Astrocyte (in vitro differentiated cells and primary cell): ENCODE results near the gene SLC9A9. TPM values are rescaled to one million over a fixed set of nuclear protein-coding genes. Genes with fewer than 3 reads are reported as not detected.

Experiments used
- DNase-seq: peaks from one replicate; pipeline ENCODE4 v3.0.0-alpha.2; 2010; ENCODE audit warnings: low read depth
- FAIRE-seq: peaks from 2 replicates; lab custom pipeline; 2011; peaks lifted over from hg19 to GRCh38; lab: Jason Lieb, UNC
- H2AFZ ChIP-seq: 2 replicates; pipeline ENCODE4 v1.6.0; 2012; ENCODE audit warnings: low read depth, low read length, inconsistent platforms
- H3K27ac ChIP-seq: 2 replicates; pipeline ENCODE4 v1.5.1; 2011; ENCODE audit warnings: low read depth, low read length, inconsistent platforms
- H3K27me3 ChIP-seq: 2 replicates; pipeline ENCODE4 v1.6.0; 2011; ENCODE audit warnings: low read length, inconsistent platforms; ENCODE audit not compliant: insufficient read depth
- H3K36me3 ChIP-seq: 2 replicates; pipeline ENCODE4 v1.5.1; 2011; ENCODE audit warnings: low read length, inconsistent platforms; ENCODE audit not compliant: insufficient read depth
- H3K4me1 ChIP-seq: 2 replicates; pipeline ENCODE4 v1.5.1; 2011; ENCODE audit warnings: low read length, inconsistent platforms; ENCODE audit not compliant: insufficient read depth
- H3K4me2 ChIP-seq: 2 replicates; pipeline ENCODE4 v1.6.0; 2012; ENCODE audit warnings: low read length, inconsistent platforms
- H3K4me3 ChIP-seq: 2 replicates; pipeline ENCODE4 v1.5.1; 2011; ENCODE audit warnings: low read depth, mild to moderate bottlenecking, low read length, inconsistent platforms; ENCODE audit not compliant: insufficient read depth
- H3K79me2 ChIP-seq: 2 replicates; pipeline ENCODE4 v1.6.0; 2012; ENCODE audit warnings: mild to moderate bottlenecking, low read length, inconsistent platforms; ENCODE audit not compliant: insufficient read depth
- H3K9ac ChIP-seq: 2 replicates; pipeline ENCODE4 v1.6.0; 2012; ENCODE audit warnings: mild to moderate bottlenecking, low read length, inconsistent platforms
- H3K9me3 ChIP-seq: 2 replicates; pipeline ENCODE4 v1.5.1; 2012; ENCODE audit warnings: low read depth, mild to moderate bottlenecking, low read length, inconsistent platforms; ENCODE audit not compliant: insufficient read depth
- H4K20me1 ChIP-seq: 2 replicates; pipeline ENCODE4 v1.6.0; 2012; ENCODE audit warnings: low read length, inconsistent platforms; ENCODE audit not compliant: insufficient read depth
- H3K27ac Mint-ChIP-seq: one replicate; pipeline ENCODE4 v1.8.0; 2021; ENCODE audit warnings: mild to moderate bottlenecking, mixed read lengths; ENCODE audit not compliant: unreplicated experiment
- H3K27me3 Mint-ChIP-seq: one replicate; pipeline ENCODE4 v1.8.0; 2021; ENCODE audit warnings: low read depth, mixed read lengths; ENCODE audit not compliant: unreplicated experiment
- H3K36me3 Mint-ChIP-seq: one replicate; pipeline ENCODE4 v1.8.0; 2021; ENCODE audit warnings: low read depth, mixed read lengths; ENCODE audit not compliant: unreplicated experiment
- H3K4me1 Mint-ChIP-seq: one replicate; pipeline ENCODE4 v1.8.0; 2021; ENCODE audit warnings: low read depth, mixed read lengths; ENCODE audit not compliant: unreplicated experiment
- H3K4me3 Mint-ChIP-seq: one replicate; pipeline ENCODE4 v1.8.0; 2021; ENCODE audit warnings: mild to moderate bottlenecking, moderate library complexity, mixed read lengths; ENCODE audit not compliant: unreplicated experiment
- H3K9me3 Mint-ChIP-seq: one replicate; pipeline ENCODE4 v1.8.0; 2021; ENCODE audit warnings: mild to moderate bottlenecking, mixed read lengths; ENCODE audit not compliant: unreplicated experiment
- CTCF ChIP-seq: IDR thresholded peaks from 2 replicates; pipeline ENCODE4 v1.5.1; 2011; ENCODE audit warnings: low read depth, mild to moderate bottlenecking, inconsistent platforms, low read length, moderate library complexity; ENCODE audit not compliant: insufficient read depth
- EZH2 ChIP-seq: IDR thresholded peaks from 2 replicates; pipeline ENCODE4 v1.6.1; 2012; ENCODE audit warnings: mild to moderate bottlenecking, low read length, inconsistent platforms; ENCODE audit not compliant: insufficient read depth
- total RNA-seq: library from RNA; stranded (reverse); gene quantifications from 2 replicates; pipeline ENCODE4 v1.2.1, GENCODE V29; 2021

Gene SLC9A9
- total RNA-seq, 1 donor from 2014 or later: 1.5 TPM

GRCh38 chr3:143686638-143687197 lies 161.6 kb downstream of the SLC9A9 start:
- Mint-ChIP-seq H3K4me1 (no peaks in the 10 kb centered on the region), H3K27me3 (peaks cover under 1% of the 10 kb centered on the region), H3K4me3 (no peak overlapping the region), H3K27ac (no peak overlapping the region), H3K36me3 (no peaks in the 10 kb centered on the region), H3K9me3 (no peaks in the 10 kb centered on the region)
- H3K4me2 ChIP-seq: no peak overlapping the region
- H2AFZ ChIP-seq: no peak overlapping the region
- H3K27ac ChIP-seq: no peak overlapping the region
- no peaks in the 10 kb centered on the region for H3K4me1 ChIP-seq
- TF ChIP-seq EZH2 (no peak), CTCF (no peak)
- no peak overlapping the region for H3K9ac ChIP-seq
- DNase-seq: no peak
- no peaks in the 10 kb centered on the region for H3K9me3 ChIP-seq
- H3K27me3 ChIP-seq: no peaks in the 10 kb centered on the region
- H4K20me1 ChIP-seq: no peaks in the 10 kb centered on the region
- FAIRE-seq: no peak
- no peaks in the 10 kb centered on the region for H3K79me2 ChIP-seq
- no peaks in the 10 kb centered on the region for H3K36me3 ChIP-seq
- H3K4me3 ChIP-seq: no peak overlapping the region

- H3K4me1 ChIP-seq: no peaks in the 10 kb centered on the region
- no peak for FAIRE-seq
- no peaks in the 10 kb centered on the region for H3K4me1 Mint-ChIP-seq
- H3K9ac ChIP-seq: no peak overlapping the region
- H3K27me3 Mint-ChIP-seq: peaks cover 2% of the 10 kb centered on the region
- no peak overlapping the region for H3K4me2 ChIP-seq
- no peaks in the 10 kb centered on the region for H3K9me3 Mint-ChIP-seq
- H3K27me3 ChIP-seq: no peaks in the 10 kb centered on the region
- no peaks in the 10 kb centered on the region for H3K9me3 ChIP-seq
- H3K27ac Mint-ChIP-seq: no peak overlapping the region
- no peak overlapping the region for H3K4me3 Mint-ChIP-seq
- DNase-seq: no peak
- no peaks in the 10 kb centered on the region for H4K20me1 ChIP-seq
- H3K36me3 Mint-ChIP-seq: no peaks in the 10 kb centered on the region
- H3K36me3 ChIP-seq: no peaks in the 10 kb centered on the region
- H3K79me2 ChIP-seq: no peaks in the 10 kb centered on the region
- no peak overlapping the region for H3K4me3 ChIP-seq
- H2AFZ ChIP-seq: no peak overlapping the region
- no peak overlapping the region for H3K27ac ChIP-seq
- no peak for TF ChIP-seq CTCF
- TF ChIP-seq EZH2: no peak
These were observed 162.8 kb downstream of the SLC9A9 start for GRCh38 chr3:143685491-143685890.

GRCh38 chr3:143677430-143677829 lies 170.8 kb downstream of the SLC9A9 start:
- Mint-ChIP-seq H3K9me3 (no peaks in the 10 kb centered on the region), H3K4me1 (no peaks in the 10 kb centered on the region), H3K27ac (no peak overlapping the region), H3K36me3 (no peaks in the 10 kb centered on the region), H3K27me3 (peaks cover 2% of the 10 kb centered on the region), H3K4me3 (no peak overlapping the region)
- no peak overlapping the region for H2AFZ ChIP-seq
- no peaks in the 10 kb centered on the region for H3K36me3 ChIP-seq
- no peak overlapping the region for H3K4me3 ChIP-seq
- no peak overlapping the region for H3K9ac ChIP-seq
- FAIRE-seq (no peak), DNase-seq (no peak)
- no peaks in the 10 kb centered on the region for H3K27me3 ChIP-seq
- H3K79me2 ChIP-seq: no peaks in the 10 kb centered on the region
- no peaks in the 10 kb centered on the region for H3K4me1 ChIP-seq
- no peak overlapping the region for H3K4me2 ChIP-seq
- H3K9me3 ChIP-seq: no peaks in the 10 kb centered on the region
- H4K20me1 ChIP-seq: no peaks in the 10 kb centered on the region
- TF ChIP-seq EZH2 (no peak), CTCF (no peak)
- H3K27ac ChIP-seq: no peak overlapping the region
